ENCODE measurements around the gene EHBP1.

The EHBP1 gene

GRCh38 chr2:62660582-62661262 lies 44.8 kb upstream of the EHBP1 start:
- H3K4me3 ChIP-seq (ENCODE audit: low read depth, low read length), result no peak overlapping the region
- peak overlapping the region; percentile 33 for H3K4me2 ChIP-seq (ENCODE audit: low read length)
- H3K79me2 ChIP-seq (ENCODE audit: control insufficient read depth, insufficient read depth, low read length, poor library complexity), result no peaks in the 10 kb centered on the region
- no peak overlapping the region for H4K12ac ChIP-seq (ENCODE audit: low read depth, low read length)
- H2AK5ac ChIP-seq (ENCODE audit: low read length), result no peak overlapping the region
- H2BK5ac ChIP-seq (ENCODE audit: low read depth, low read length, poor library complexity), result peak overlapping the region; percentile 92
- no peak overlapping the region for H4K8ac ChIP-seq (ENCODE audit: low read depth, low read length)
- DNase-seq, result peak; percentile 71 to 97
- H3K27ac ChIP-seq (ENCODE audit: low read depth, low read length), result peak overlapping the region; percentile 68
- peaks cover 18% of the 10 kb centered on the region for H3K79me1 ChIP-seq (ENCODE audit: low read length)
- no peak overlapping the region for H3K18ac ChIP-seq (ENCODE audit: low read length)
- H4K91ac ChIP-seq (ENCODE audit: low read depth, low read length), result peak overlapping the region; percentile 89
- H2BK120ac ChIP-seq (ENCODE audit: insufficient read depth, low read length, poor library complexity), result no peak overlapping the region
- H2BK12ac ChIP-seq (ENCODE audit: low read length), result no peak overlapping the region
- H3K23ac ChIP-seq (ENCODE audit: low read length), result no peak overlapping the region
- no peak overlapping the region for H3K14ac ChIP-seq (ENCODE audit: low read length)
- no peak overlapping the region for H3K4ac ChIP-seq (ENCODE audit: low read depth, low read length)
- no peaks in the 10 kb centered on the region for H3K27me3 ChIP-seq (ENCODE audit: insufficient read depth, low read length)
- peaks cover 11 to 13% of the 10 kb centered on the region in 2 experiments for H3K4me1 ChIP-seq (ENCODE audit: control insufficient read depth in 1 of 2, insufficient read depth in 2 of 2, low read length in 2 of 2)
- no peak overlapping the region for H2AFZ ChIP-seq (ENCODE audit: insufficient read depth, low read length, poor library complexity)
- H3K36me3 ChIP-seq (ENCODE audit: control insufficient read depth in 1 of 2, insufficient read depth in 2 of 2, low read length in 2 of 2), result no peaks in the 10 kb centered on the region
- WGBS (ENCODE audit: extremely low coverage, insufficient coverage, insufficient read length), result no CpG with 5 or more reads among the region's 2 CpGs
- H3K9me3 ChIP-seq (ENCODE audit: insufficient read depth, low read depth, low read length), result no peaks in the 10 kb centered on the region
- no peak overlapping the region for H3K9ac ChIP-seq (ENCODE audit: low read length)

GRCh38 chr2:62661263-62661635 lies 44.3 kb upstream of the EHBP1 start:
- no peak overlapping the region for H3K4ac ChIP-seq (ENCODE audit: low read depth, low read length)
- peak overlapping the region; percentile 92 for H2BK5ac ChIP-seq (ENCODE audit: low read depth, low read length, poor library complexity)
- H3K4me1 ChIP-seq (ENCODE audit: control insufficient read depth in 1 of 2, insufficient read depth in 2 of 2, low read length in 2 of 2), result peaks cover 15 to 17% of the 10 kb centered on the region in 2 experiments
- WGBS (ENCODE audit: extremely low coverage, insufficient coverage, insufficient read length), result no CpG with 5 or more reads among the region's 3 CpGs
- peak overlapping the region; percentile 74 for H3K14ac ChIP-seq (ENCODE audit: low read length)
- peak overlapping the region; percentile 68 for H3K27ac ChIP-seq (ENCODE audit: low read depth, low read length)
- peak overlapping the region; percentile 86 for H2BK12ac ChIP-seq (ENCODE audit: low read length)
- H3K4me3 ChIP-seq (ENCODE audit: low read depth, low read length), result no peak overlapping the region
- peak overlapping the region; percentile 89 for H4K91ac ChIP-seq (ENCODE audit: low read depth, low read length)
- no peak overlapping the region for H3K9ac ChIP-seq (ENCODE audit: low read length)
- no peak overlapping the region for H2AFZ ChIP-seq (ENCODE audit: insufficient read depth, low read length, poor library complexity)
- H3K27me3 ChIP-seq (ENCODE audit: insufficient read depth, low read length), result no peaks in the 10 kb centered on the region
- no peak overlapping the region for H3K18ac ChIP-seq (ENCODE audit: low read length)
- peaks cover 18% of the 10 kb centered on the region for H3K79me1 ChIP-seq (ENCODE audit: low read length)
- no peak for DNase-seq
- peak overlapping the region; percentile 83 for H2AK5ac ChIP-seq (ENCODE audit: low read length)
- no peak overlapping the region for H3K23ac ChIP-seq (ENCODE audit: low read length)
- H3K36me3 ChIP-seq (ENCODE audit: control insufficient read depth in 1 of 2, insufficient read depth in 2 of 2, low read length in 2 of 2), result no peaks in the 10 kb centered on the region
- H4K12ac ChIP-seq (ENCODE audit: low read depth, low read length), result no peak overlapping the region
- peak overlapping the region; percentile 33 for H3K4me2 ChIP-seq (ENCODE audit: low read length)
- peak overlapping the region; percentile 35 for H2BK120ac ChIP-seq (ENCODE audit: insufficient read depth, low read length, poor library complexity)
- peak overlapping the region; percentile 63 for H4K8ac ChIP-seq (ENCODE audit: low read depth, low read length)
- no peaks in the 10 kb centered on the region for H3K79me2 ChIP-seq (ENCODE audit: control insufficient read depth, insufficient read depth, low read length, poor library complexity)
- H3K9me3 ChIP-seq (ENCODE audit: insufficient read depth, low read depth, low read length), result no peaks in the 10 kb centered on the region

- H3K27ac ChIP-seq (ENCODE audit: low read depth, low read length), result no peak overlapping the region
- H3K18ac ChIP-seq (ENCODE audit: low read length), result no peak overlapping the region
- H3K14ac ChIP-seq (ENCODE audit: low read length), result no peak overlapping the region
- H2BK120ac ChIP-seq (ENCODE audit: insufficient read depth, low read length, poor library complexity), result peak overlapping the region; percentile 85
- H3K4ac ChIP-seq (ENCODE audit: low read depth, low read length), result no peak overlapping the region
- H2AK5ac ChIP-seq (ENCODE audit: low read length), result no peak overlapping the region
- H3K23ac ChIP-seq (ENCODE audit: low read length), result no peak overlapping the region
- H3K36me3 ChIP-seq (ENCODE audit: control insufficient read depth in 1 of 2, insufficient read depth in 2 of 2, low read length in 2 of 2), result no peaks in the 10 kb centered on the region
- WGBS (ENCODE audit: extremely low coverage, insufficient coverage, insufficient read length), result no CpG with 5 or more reads among the region's 2 CpGs
- H3K4me3 ChIP-seq (ENCODE audit: low read depth, low read length), result no peak overlapping the region
- H2BK5ac ChIP-seq (ENCODE audit: low read depth, low read length, poor library complexity), result no peak overlapping the region
- H3K9me3 ChIP-seq (ENCODE audit: insufficient read depth, low read depth, low read length), result no peaks in the 10 kb centered on the region
- H3K4me1 ChIP-seq (ENCODE audit: control insufficient read depth in 1 of 2, insufficient read depth in 2 of 2, low read length in 2 of 2), result peaks cover 15 to 17% of the 10 kb centered on the region in 2 experiments
- no peak overlapping the region for H2AFZ ChIP-seq (ENCODE audit: insufficient read depth, low read length, poor library complexity)
- H4K12ac ChIP-seq (ENCODE audit: low read depth, low read length), result no peak overlapping the region
- H3K9ac ChIP-seq (ENCODE audit: low read length), result no peak overlapping the region
- H2BK12ac ChIP-seq (ENCODE audit: low read length), result no peak overlapping the region
- no peaks in the 10 kb centered on the region for H3K27me3 ChIP-seq (ENCODE audit: insufficient read depth, low read length)
- no peak for DNase-seq
- H4K91ac ChIP-seq (ENCODE audit: low read depth, low read length), result no peak overlapping the region
- H3K79me1 ChIP-seq (ENCODE audit: low read length), result peaks cover 18% of the 10 kb centered on the region
- H4K8ac ChIP-seq (ENCODE audit: low read depth, low read length), result no peak overlapping the region
- no peaks in the 10 kb centered on the region for H3K79me2 ChIP-seq (ENCODE audit: control insufficient read depth, insufficient read depth, low read length, poor library complexity)
- H3K4me2 ChIP-seq (ENCODE audit: low read length), result no peak overlapping the region
These were observed 43.4 kb upstream of the EHBP1 start for GRCh38 chr2:62662131-62662530.

GRCh38 chr2:62662554-62662953 lies 43.0 kb upstream of the EHBP1 start:
- Histone ChIP-seq H3K27me3 (ENCODE audit: insufficient read depth, low read length) (no peaks in the 10 kb centered on the region), H3K23ac (ENCODE audit: low read length) (no peak overlapping the region), H3K18ac (ENCODE audit: low read length) (no peak overlapping the region), H3K79me2 (ENCODE audit: control insufficient read depth, insufficient read depth, low read length, poor library complexity) (no peaks in the 10 kb centered on the region), H4K91ac (ENCODE audit: low read depth, low read length) (peak overlapping the region; percentile 82), H3K27ac (ENCODE audit: low read depth, low read length) (peak overlapping the region; percentile 8), H3K4me2 (ENCODE audit: low read length) (no peak overlapping the region), H3K4me3 (ENCODE audit: low read depth, low read length) (no peak overlapping the region), H3K36me3 (ENCODE audit: control insufficient read depth in 1 of 2, insufficient read depth in 2 of 2, low read length in 2 of 2) (no peaks in the 10 kb centered on the region), H2AK5ac (ENCODE audit: low read length) (peak overlapping the region; percentile 45), H2AFZ (ENCODE audit: insufficient read depth, low read length, poor library complexity) (no peak overlapping the region), H3K4me1 (ENCODE audit: control insufficient read depth in 1 of 2, insufficient read depth in 2 of 2, low read length in 2 of 2) (peaks cover 15 to 17% of the 10 kb centered on the region in 2 experiments), H3K9ac (ENCODE audit: low read length) (no peak overlapping the region), H4K12ac (ENCODE audit: low read depth, low read length) (no peak overlapping the region), H3K4ac (ENCODE audit: low read depth, low read length) (peak overlapping the region; percentile 81), H2BK120ac (ENCODE audit: insufficient read depth, low read length, poor library complexity) (peak overlapping the region; percentile 85), H2BK12ac (ENCODE audit: low read length) (peak overlapping the region; percentile 88), H3K79me1 (ENCODE audit: low read length) (peaks cover 18% of the 10 kb centered on the region), H3K9me3 (ENCODE audit: insufficient read depth, low read depth, low read length) (no peaks in the 10 kb centered on the region), H3K14ac (ENCODE audit: low read length) (peak overlapping the region; percentile 67), H2BK5ac (ENCODE audit: low read depth, low read length, poor library complexity) (peak overlapping the region; percentile 86), H4K8ac (ENCODE audit: low read depth, low read length) (peak overlapping the region; percentile 41)
- DNase-seq, result no peak
- WGBS (ENCODE audit: extremely low coverage, insufficient coverage, insufficient read length), result no CpG with 5 or more reads among the region's 2 CpGs
